GM18951 (cell line): ENCODE measurements around the gene ACAP1.

Source experiments
- POLR2A ChIP-seq: IDR thresholded peaks from 4 replicates; pipeline ENCODE4 v1.6.1; 2011; ENCODE audit warnings: mild to moderate bottlenecking; ENCODE audit not compliant: insufficient read length, insufficient read depth; ENCODE audit errors: extremely low read depth
- in situ Hi-C: fragments of 300-500 bp; cut with MboI; formaldehyde crosslinking; loops from one replicate; pipeline ENCODE4 v1.12.0; 2022; ENCODE audit warnings: low sequenced_read_pairs, mixed read lengths, inconsistent platforms; ENCODE audit not compliant: unreplicated experiment

The ACAP1 gene

GRCh38 chr17:7315570-7316235 is 20.6 kb upstream of the ACAP1 start:
- in situ Hi-C loops = no loop called here
- TF ChIP-seq POLR2A = no peak

GRCh38 chr17:7317161-7317803 is 19.0 kb upstream of the ACAP1 start:
- in situ Hi-C loops = no loop called here
- no peak for TF ChIP-seq POLR2A

GRCh38 chr17:7318121-7318860 is 18.0 kb upstream of the ACAP1 start:
- TF ChIP-seq POLR2A = no peak
- in situ Hi-C loops = no loop called here

- in situ Hi-C loops = no loop called here
- TF ChIP-seq POLR2A = no peak
Measured at GRCh38 chr17:7321466-7321865, 14.9 kb upstream of the ACAP1 start.

- TF ChIP-seq POLR2A = no peak
- in situ Hi-C loops = no loop called here
Measured at GRCh38 chr17:7322520-7323194, 13.7 kb upstream of the ACAP1 start.

- no peak for TF ChIP-seq POLR2A
- in situ Hi-C loops = no loop called here
Measured at GRCh38 chr17:7323731-7324437, 12.4 kb upstream of the ACAP1 start.

GRCh38 chr17:7324438-7324779 is 11.9 kb upstream of the ACAP1 start:
- in situ Hi-C loops = no loop called here
- TF ChIP-seq POLR2A = no peak

GRCh38 chr17:7325031-7325528 is 11.2 kb upstream of the ACAP1 start:
- in situ Hi-C loops = no loop called here
- TF ChIP-seq POLR2A = no peak

GRCh38 chr17:7326186-7326585 is 10.1 kb upstream of the ACAP1 start:
- in situ Hi-C loops = no loop called here
- no peak for TF ChIP-seq POLR2A

- in situ Hi-C loops = no loop called here
- TF ChIP-seq POLR2A = no peak
Measured at GRCh38 chr17:7327056-7327455, 9.3 kb upstream of the ACAP1 start.

GRCh38 chr17:7327501-7327900 is 8.8 kb upstream of the ACAP1 start:
- no peak for TF ChIP-seq POLR2A
- in situ Hi-C loops = no loop called here

GRCh38 chr17:7328009-7328408 is 8.3 kb upstream of the ACAP1 start:
- in situ Hi-C loops = no loop called here
- TF ChIP-seq POLR2A = no peak

GRCh38 chr17:7328840-7329373 is 7.4 kb upstream of the ACAP1 start, which contains the start of gene NEURL4:
Gene NEURL4, minus strand, starts transcription at chr17:7329335. Its CDS starts 23 bp downstream, at chr17:7329312.
- no peak for TF ChIP-seq POLR2A
- in situ Hi-C loops = no loop called here
